EH (cell line): ENCODE data around the gene GRIA1.

ENCODE experiments used
- DNase-seq: peaks from one replicate; pipeline ENCODE4 v3.0.0-alpha.2; 2015; ENCODE audit warnings: low read depth

Gene GRIA1

DNA sequence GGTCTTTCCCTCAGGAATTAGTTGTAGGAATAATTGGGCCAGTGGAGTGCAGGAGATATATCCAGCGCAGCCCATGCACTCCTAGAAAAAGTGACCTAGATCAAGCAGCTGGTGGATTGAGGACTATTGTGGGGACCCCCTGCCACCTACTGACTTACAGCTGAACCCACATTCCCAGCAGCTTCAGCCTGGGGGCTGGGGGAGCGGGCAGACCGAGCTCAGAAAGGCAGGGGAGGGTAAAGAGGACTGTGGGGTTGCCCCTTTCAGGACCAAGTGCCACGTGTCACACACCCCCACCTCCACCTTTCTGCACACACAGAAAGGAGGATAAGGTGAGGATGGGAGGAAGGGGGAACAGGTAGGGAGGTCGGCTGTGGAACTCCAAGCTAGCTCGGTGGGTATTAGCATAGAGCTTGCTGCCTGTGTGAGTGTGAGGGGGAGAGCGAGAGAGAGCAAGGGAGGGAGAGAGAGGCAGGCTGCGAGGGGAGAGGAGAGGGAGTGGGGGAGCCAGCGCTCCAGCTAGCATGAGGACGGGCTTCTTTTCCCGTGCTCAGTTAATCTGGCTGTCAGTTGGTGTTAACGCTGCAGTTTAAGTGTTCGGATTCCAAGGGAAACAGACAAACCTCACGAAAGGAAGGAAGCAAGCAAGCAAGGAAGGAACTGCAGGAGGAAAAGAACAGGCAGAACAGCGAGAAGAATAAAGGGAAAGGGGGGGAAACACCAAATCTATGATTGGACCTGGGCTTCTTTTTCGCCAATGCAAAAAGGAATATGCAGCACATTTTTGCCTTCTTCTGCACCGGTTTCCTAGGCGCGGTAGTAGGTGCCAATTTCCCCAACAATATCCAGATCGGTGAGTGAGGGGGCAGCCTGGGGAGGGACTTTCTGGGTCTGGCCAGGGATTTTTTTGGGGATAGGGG lies at the start of gene GRIA1:
TSS of gene GRIA1 (plus strand) at position 553 of the 920 bp plus-strand sequence.
- peak; percentile 40 for DNase-seq

DNA sequence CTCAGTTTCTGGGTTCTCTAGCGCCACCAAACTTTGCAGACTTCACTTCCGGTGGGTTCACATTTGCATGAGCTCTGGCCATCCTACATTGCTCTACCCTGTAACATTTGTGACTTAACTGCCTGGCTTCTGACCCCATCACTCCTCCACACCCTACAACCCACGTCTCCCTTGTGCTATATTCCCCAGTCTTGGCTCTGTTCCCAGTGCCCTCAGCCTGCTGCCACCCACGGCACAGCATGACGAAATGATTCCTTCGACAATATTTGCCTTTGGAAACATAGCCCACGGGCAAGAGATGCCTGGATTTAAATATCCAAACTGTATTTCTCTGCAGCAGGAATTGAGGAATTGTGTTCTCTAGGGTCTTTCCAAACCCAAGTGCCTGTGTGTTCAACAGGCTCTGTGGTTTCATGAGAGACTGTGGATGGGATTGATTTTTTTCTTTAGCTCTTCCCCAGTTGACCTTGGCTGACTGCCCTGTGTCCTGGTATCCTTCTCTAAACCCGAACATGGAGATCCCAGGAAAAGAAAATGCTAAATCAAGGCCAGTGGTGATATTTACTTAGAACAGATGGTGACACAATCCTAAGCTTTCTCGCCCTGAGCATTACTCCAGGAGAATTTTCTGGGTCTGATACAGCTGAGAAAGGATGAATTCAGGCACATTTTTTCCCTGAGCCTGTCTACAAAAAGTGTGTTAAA lies 44.4 kb upstream of the GRIA1 start:
- DNase-seq: peak; percentile 52

DNA sequence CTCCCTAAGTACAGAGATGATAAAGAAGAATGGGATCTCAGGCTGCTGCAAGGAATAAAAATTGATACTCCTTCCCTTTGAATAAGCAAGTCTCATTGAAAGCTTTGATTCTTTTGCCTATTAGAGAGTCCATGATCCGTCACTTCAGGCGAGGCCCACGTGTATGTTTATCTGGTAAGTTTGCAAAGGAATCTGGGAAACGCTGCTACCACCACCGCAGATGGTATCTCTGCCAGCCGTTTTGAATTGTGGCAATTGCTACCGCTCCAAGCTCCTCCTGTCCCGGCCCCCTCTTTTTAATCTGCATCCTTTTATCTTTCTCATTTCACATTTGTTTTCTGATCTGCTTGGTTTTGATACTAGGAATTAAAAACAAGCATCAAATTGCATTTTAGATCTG lies 42.9 kb upstream of the GRIA1 start:
- DNase-seq: no peak

DNA sequence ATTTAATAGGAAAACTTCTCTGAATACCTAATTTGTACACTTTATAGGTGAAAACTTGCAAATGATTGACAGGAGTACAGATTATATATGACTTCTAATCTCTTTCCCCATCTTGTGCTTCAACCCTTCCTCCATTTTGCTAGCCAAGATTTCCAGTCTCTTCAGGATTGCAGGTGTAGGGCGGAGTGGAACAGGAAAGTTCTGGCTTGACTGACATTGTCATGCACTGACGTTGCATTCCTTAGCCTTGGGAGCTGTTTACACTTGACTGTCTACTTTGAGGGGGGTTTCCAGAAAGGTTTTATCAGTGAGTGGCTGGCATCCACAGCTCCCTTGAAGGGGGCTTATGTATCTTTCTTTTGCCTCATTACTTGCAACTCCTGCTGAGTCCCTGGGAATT lies 34.1 kb upstream of the GRIA1 start:
- DNase-seq: no peak

DNA sequence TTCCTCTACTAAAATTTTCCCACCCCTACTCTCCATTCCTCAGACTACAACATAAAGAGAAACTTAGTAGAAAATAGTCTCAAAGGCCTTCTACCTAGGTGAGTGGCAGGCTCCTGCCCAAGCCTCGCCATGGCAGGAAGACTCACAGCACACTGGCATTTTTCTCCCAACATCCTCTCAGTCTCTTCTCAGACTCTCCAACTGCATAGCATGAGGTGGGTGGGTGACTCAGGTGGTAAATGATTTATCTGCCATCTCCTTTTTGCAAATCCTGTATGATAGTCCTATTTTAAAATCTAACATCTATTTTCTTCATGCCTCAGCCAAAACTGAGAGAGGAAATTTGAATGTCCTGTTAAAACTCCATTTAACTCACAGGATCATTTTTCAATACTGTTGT lies 33.5 kb upstream of the GRIA1 start:
- DNase-seq: no peak

DNA sequence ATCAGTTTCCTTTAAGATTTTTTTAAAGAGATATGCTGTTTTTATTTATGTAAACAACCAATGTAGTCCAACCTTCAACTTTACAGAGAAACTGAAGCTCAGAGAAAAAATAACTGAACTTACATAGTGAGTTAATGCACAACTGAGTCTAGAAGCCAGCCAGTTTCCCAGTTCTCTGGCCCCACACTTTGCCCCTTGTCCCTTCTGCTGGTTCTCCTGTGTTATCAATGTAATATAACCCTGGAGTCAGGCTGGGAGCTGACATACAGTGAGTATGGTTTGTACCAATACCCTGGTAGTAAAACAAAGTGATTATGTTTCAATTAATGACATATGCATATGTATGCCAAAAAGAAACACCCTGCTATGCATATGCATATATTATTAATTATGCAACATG lies 32.2 kb upstream of the GRIA1 start:
- no peak for DNase-seq

DNA sequence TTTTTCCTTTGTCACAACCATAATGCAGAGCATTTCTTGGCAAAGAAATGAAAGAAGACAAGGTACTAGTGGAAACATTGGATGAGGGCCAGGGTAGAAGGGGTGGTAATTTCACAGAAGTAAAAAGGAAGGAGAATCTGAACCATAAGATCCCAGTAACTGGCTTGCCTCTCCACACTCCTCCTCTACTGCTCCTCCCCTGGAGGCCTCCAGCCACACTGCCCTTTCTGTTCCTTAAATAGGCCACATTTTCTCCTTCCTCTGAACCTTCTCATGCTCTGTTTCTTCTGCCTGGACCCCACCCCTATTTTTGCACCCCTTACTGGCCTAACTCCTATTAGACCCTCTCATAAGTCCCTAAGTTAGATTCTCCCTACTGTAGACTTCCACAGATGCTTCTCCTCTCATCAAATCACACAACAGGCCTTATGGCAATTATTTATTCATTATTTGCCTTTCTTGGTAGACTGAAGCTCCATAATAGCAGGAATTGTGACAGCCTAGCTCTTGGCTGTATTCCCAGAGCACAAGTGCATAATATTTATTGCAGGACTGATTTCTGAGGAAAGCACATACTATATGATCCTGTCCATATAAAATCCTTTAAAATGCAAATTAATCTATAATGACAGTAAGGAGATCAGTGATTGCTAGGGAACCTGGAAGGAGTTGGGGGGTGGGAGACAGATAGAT lies 31.3 kb upstream of the GRIA1 start:
- no peak for DNase-seq

DNA sequence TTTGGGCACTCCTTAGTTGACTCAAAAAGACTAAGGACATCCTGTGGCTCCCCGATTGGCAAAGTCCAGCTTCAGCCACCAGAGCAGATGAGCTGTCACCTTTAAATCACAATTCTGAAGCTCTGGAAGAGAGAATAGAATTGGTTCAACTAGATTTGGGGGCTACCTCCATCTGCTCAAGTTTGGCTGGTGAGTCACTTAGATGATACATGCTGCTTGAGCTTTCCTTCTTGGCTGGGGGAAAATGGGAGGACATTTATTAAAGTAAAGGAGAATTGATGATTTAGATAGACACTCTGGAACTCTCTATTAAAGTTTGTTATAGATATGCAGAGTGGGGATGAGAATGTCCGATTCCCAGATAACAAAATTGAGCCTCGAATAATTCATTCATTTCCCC lies 30.0 kb upstream of the GRIA1 start:
- no peak for DNase-seq

DNA sequence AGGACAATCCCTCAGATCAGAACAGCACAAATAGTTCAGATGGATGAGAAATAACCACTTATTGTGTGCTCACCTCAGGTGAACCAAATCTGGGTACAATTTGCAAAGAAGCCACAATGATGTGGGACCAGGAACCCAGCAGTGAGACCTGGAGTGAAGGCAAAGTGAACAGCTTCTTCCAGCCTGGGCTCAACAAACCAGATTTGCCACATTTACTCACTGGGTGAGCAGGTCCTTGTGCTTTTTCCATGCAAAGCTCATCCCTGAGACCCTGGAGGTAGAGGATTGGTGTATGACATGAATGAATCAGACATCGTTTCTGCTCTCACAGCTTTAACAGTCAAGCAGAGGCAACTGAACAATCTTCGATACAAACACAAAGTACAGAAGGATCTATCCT lies 29.1 kb upstream of the GRIA1 start:
- DNase-seq: no peak

DNA sequence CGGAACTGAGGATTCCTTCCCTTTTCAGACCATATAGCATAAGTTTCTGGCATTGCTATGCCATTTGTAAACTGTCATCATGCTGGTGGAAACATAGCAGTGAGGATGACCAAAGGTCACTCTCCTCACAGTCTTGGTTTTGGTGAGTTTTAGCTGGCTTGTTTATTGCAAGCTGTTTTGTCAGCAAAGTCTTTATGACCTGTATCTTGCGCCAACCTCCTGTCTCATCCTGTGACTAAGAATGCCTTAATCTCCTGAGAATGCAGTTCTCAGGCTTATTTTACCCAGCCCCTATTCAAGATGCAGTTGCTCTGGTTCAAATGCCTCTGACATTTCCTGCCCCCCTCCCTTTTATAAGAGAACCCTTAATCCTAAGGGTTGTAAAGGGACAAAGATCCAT lies 26.7 kb upstream of the GRIA1 start:
- peak; percentile 65 for DNase-seq

DNA sequence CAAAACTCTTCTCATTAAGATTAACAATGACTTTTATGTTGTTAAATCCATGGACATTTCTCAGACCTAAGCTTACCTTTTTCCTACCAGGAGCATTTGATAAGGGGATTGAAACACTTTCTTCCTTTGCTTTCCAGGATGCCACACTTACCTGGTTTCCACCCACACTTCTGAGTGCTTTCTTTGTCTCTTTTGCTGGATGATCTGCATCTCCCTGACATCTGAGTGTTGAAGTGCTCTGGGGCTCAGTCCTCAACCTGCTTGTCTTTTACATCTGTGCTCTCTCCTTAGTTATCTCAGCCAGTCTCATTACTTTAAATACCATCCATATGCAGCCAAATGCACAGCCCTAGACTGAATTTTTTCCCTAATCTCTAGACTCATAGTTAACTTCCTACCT lies 22.9 kb upstream of the GRIA1 start:
- no peak for DNase-seq

DNA sequence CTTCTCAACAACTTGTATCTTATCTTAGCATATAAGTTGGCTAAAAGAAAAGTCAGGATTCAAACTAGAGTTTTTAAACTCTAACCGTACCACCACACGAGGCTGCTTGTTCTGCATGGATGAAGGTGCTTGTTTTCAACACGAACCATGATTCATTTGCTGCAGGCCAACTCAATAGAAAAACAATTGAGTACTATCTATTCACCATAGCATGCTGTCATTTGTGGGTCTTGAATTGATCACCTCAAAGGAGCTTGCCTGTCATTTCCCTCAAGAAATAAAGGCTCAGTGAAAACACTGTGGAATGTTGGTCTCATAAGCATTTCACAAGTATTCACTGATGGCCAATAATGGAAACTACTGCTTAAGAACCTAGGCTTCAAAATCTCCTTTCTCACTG lies 21.0 kb upstream of the GRIA1 start:
- DNase-seq: no peak

DNA sequence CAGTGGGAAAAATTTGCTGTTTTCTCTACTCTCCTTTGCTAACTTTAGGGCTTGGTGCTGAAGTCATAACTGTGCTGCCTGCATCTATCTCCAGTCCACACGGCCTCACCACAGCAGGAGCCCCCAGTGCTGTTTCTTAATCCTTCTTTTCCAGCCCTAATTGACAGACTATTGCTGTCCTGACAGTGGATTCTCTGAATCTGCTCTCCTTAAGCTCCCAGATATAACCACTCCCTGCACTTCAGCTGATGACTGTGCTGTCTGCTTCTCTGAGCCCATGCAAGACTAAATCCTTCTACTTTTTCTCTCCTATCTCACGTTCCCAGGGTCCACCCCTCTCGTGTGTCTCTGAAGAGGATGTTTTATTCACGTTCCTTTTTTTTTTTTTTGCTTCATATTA lies 19.7 kb upstream of the GRIA1 start:
- no peak for DNase-seq

DNA sequence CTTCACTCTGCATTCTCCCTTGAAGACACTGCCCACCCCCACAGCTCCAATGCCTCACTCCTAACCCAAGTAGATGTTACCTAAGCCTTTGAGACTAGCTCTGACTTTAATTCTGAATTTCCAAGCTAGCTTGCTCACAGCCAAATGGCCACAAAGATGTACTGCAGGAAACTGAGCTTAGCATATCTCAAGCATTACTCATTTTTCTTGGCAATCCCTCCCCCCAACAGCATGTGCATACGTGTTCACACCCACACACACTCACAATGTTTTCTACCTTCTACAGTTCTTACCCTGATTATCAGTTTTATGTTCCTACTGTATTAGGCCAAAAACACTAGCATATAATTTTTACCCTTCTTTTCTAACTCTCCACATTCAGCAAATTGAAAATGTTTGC lies 13.7 kb upstream of the GRIA1 start:
- DNase-seq: peak; percentile 68

DNA sequence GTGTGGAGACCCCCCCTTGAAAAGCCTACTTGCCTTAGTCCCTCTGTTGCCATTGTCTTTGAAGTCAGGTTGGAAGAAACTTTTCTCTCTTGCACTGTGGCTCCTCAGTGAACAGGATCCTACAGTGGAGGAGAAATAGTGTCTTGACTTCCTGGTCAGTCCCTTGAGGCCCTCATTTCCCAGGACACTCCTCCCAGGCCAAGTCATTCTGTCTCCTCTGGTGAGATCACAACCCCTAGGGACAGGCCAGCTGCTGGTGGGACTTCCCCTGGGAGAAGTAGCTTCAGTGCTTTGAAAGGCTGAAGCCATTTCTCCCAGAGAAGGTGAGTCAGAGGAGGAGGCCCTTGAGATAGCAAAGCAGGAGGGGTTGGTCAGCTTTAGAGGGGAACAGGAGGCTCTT lies 10.1 kb upstream of the GRIA1 start:
- DNase-seq: peak; percentile 53

DNA sequence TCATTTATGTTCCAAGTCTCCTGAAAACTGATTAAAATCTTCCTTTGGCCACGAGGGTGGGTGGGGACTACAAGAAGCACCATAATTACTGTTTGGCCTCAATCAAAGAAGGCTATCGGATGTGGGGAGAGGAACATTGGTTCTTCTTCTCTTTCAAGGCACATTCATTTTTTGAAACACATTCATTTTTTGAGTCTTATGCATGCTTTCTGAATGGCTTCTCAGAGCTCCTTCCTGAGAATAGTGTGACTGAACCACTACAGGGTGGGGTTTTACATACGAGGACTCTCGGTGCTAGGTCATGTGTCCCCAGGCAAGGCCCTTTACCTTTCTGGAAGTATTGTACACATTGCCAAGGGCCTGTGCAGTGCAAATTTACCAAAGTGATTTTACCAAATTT lies 7.0 kb upstream of the GRIA1 start:
- no peak for DNase-seq

DNA sequence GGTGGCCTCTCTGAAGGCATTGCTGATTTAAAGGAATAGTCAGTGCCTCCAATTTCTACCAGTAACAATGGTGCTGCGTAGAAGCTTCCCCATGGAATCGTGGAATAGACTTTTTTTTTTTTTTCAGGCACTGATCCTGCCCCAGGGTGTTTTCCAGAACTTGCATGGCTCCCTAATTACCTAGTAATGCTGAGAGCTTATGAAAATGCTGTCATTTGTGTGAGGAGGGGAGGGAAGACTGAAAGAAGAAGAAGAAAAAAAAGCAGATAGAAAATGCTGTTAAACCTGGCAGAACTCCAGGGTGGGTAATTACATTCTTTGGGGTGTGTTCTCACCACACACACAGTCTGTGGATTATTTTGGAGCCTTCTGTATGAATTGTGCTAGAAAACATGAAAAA lies 4.8 kb upstream of the GRIA1 start:
- peak; percentile 14 for DNase-seq

DNA sequence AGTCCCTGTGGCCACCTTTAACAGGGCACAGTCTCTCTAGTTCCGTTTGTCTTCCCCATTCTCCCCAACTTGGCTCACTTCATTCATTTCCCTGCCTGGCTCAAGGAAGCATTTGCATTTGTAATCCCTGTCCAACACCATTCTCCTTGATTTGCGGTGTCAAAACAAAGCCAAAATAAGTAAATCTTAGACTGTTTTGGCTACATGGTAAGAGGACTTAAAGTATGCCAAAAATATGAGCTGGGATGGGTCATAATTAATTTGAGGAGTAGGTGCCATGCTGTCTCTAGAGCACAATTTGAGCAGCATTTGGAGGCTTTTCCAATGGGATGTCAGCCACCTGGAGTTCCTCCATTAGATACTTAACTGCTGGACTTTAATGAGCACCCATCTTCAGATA lies 3.7 kb upstream of the GRIA1 start:
- DNase-seq: no peak

DNA sequence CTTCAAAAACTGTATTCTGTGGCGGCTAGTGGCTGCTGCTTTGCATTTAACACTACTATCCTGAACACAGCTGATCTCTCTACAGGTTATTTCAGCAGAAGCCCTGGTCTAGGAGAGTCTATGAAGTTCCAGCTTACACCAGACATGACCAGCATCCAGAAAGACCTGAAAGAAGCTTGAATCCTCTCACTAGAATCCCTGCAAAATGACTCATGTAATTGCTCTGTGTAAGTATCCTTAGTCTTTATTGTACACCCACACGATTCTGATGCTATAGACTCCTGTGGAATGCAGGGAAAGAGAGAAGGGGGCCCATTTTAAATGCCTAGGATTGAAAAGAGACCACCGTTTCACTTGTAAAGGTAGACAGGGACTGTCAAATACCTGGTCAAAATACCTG lies 859 bp upstream of the GRIA1 start:
- peak; percentile 63 for DNase-seq

DNA sequence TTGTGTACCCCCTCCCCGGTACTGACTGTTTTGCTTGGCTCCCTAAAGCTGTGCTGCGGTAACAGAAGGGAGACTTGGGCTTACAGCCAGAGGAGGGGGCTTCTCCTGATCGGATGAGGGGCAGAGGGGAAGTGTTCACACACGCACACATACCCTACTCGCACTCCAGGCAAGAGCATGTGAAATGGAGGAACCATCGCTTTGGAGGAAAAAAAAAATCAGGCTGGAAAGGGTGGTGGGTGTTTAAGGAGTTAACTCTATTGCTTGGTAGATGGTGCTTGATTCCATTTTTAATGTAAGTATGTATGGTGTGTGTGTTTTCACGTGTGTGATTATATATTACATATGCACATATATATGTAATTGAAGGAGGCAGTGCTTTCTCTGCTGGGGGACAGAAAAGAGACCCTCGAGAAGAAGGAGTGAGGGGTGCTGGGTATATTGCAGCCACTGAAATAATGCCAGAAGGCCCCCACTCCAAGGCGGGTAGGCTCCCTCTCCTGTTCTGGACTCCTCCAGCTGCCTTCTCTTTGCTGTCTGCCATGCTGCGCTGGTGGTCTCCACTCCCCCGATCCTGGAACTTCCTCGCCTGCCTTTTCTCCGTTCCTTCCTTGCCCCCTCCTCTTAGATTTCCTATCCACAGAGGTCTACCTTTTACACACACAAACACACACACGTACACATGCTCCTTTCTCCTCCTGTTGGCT lies 721 bp downstream of the GRIA1 start:
- DNase-seq: no peak

DNA sequence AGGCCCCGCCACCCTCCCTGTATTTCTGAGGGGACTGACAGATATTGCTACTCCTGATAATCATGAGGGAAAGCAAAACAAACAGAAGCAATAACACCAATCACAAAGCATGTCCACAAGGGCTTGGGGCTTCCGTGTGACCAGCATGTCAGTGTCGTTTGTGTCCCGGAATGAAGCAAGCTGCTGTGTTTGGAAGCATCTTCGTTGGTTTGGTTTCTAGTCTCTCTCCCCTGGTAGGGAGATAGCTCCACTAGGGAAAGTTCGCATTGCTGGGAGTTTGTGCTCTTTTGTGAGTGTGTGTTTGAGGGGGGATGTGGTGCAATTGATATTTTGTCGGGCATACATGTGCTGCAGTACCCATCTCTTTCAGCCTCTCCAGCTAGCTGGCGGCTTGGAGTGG lies 1.4 kb downstream of the GRIA1 start:
- DNase-seq: no peak

DNA sequence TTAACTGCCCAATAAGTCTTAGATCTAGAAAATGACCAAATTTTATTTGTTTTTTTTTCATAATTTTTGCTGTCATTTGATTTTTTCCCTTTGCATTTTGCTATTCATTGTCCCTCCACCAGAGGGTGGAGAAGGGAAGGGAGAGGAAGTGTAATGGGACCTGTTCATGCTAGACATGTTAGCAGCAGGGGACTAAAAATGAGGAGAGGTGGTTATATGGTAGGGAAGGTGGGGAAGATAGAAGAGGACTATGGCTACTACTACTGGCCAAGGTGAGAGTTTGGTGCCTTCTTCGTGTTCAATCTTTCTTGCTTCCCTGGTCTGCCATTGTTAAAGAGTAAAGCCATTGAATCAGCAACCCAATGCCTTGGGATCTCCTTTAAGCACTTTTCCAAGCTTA lies 6.4 kb downstream of the GRIA1 start:
- peak; percentile 60 for DNase-seq
